Ramos (cell line): Measurements from ENCODE around the gene FOXO4.
"Not testable (repeated sequence)": the region's sequence is repeated elsewhere in the genome, so short reads cannot be mapped to it uniquely, and the experiment has no call there.

Experiments
- in situ Hi-C: fragments of 300-500 bp; cut with MboI; formaldehyde crosslinking; loops from one replicate; pipeline ENCODE4 v1.14.3; 2022; ENCODE audit warnings: low sequenced_read_pairs; ENCODE audit not compliant: unreplicated experiment

Gene FOXO4

GRCh38 chrX:71095555-71095980 is at the start of gene FOXO4:
FOXO4 (plus strand) TSS chrX:71095851; CDS start chrX:71096529, 678 bp downstream.
- in situ Hi-C loops, result no loop called here

- in situ Hi-C loops, result not testable (repeated sequence)
These were observed 47.8 kb upstream of the FOXO4 start for GRCh38 chrX:71047891-71048290.

GRCh38 chrX:71052721-71053120 is 42.9 kb upstream of the FOXO4 start:
- in situ Hi-C loops, result no loop called here

GRCh38 chrX:71053217-71053621 is 42.4 kb upstream of the FOXO4 start:
- in situ Hi-C loops, result no loop called here

GRCh38 chrX:71056867-71057266 is 38.8 kb upstream of the FOXO4 start:
- in situ Hi-C loops, result no loop called here

GRCh38 chrX:71057848-71058530 is 37.7 kb upstream of the FOXO4 start:
- in situ Hi-C loops, result no loop called here

- in situ Hi-C loops, result no loop called here
These were observed 35.5 kb upstream of the FOXO4 start for GRCh38 chrX:71060127-71060526.

- in situ Hi-C loops, result no loop called here
These were observed 28.6 kb upstream of the FOXO4 start for GRCh38 chrX:71067089-71067488.

- in situ Hi-C loops, result no loop called here
These were observed 28.0 kb upstream of the FOXO4 start for GRCh38 chrX:71067712-71068043.

GRCh38 chrX:71068044-71068918 is 27.4 kb upstream of the FOXO4 start, which contains the start of gene SNX12:
SNX12 (minus strand) TSS chrX:71068334; CDS start chrX:71068306, 28 bp downstream.
- in situ Hi-C loops, result no loop called here

- in situ Hi-C loops, result no loop called here
These were observed 25.1 kb upstream of the FOXO4 start for GRCh38 chrX:71070531-71070930.

GRCh38 chrX:71081330-71082123 is 14.1 kb upstream of the FOXO4 start:
- in situ Hi-C loops, result no loop called here

GRCh38 chrX:71082124-71082647 is 13.5 kb upstream of the FOXO4 start:
- in situ Hi-C loops, result no loop called here

- in situ Hi-C loops, result no loop called here
These were observed 12.8 kb upstream of the FOXO4 start for GRCh38 chrX:71082822-71083221.

GRCh38 chrX:71085900-71086299 is 9.8 kb upstream of the FOXO4 start:
- in situ Hi-C loops, result no loop called here

GRCh38 chrX:71091263-71091662 is 4.4 kb upstream of the FOXO4 start:
- in situ Hi-C loops, result no loop called here

- in situ Hi-C loops, result no loop called here
These were observed 618 bp upstream of the FOXO4 start for GRCh38 chrX:71095033-71095432.

- in situ Hi-C loops, result no loop called here
These were observed 519 bp downstream of the FOXO4 start for GRCh38 chrX:71095981-71096759.

- in situ Hi-C loops, result no loop called here
These were observed 1.0 kb downstream of the FOXO4 start for GRCh38 chrX:71096760-71097032.

GRCh38 chrX:71098302-71098701 is 2.7 kb downstream of the FOXO4 start:
- in situ Hi-C loops, result no loop called here
